Lower leg skin (tissue), 3 donors: ENCODE measurements around the gene USP2.

Experiments used
- CTCF ChIP-seq, 3 donors: fragments of 450-650 bp; IDR thresholded peaks; one replicate each; pipeline ENCODE4 v1.5.1; 2016; ENCODE audit warnings: antibody characterized with exemption in 3 of 3, mild to moderate bottlenecking in 3 of 3, moderate library complexity in 2 of 3
- POLR2A ChIP-seq, 2 donors: fragments of 450-650 bp; IDR thresholded peaks; one replicate each; pipeline ENCODE4 v1.6.1; 2016 to 2017; ENCODE audit warnings: antibody characterized with exemption in 2 of 2, mild to moderate bottlenecking in 1 of 2, moderate library complexity in 1 of 2

GRCh38 chr11:119406005-119406404 is 24.5 kb upstream of the USP2 start:
- TF ChIP-seq POLR2A (IDR thresholded peaks at IDR 0.05): no peak
- no peak for TF ChIP-seq CTCF (IDR thresholded peaks at IDR 0.05)
